Ectodermal cell (in vitro differentiated cells): Measurements from ENCODE around the gene APOLD1.
"Not testable (repeated sequence)": the region's sequence is repeated elsewhere in the genome, so short reads cannot be mapped to it uniquely, and the experiment has no call there.

Experiments
- H3K27ac ChIP-seq: 2 replicates; pipeline ENCODE4 v1.7.0; 2013; ENCODE audit warnings: mild to moderate bottlenecking, low read depth, low read length; ENCODE audit not compliant: insufficient read depth, poor library complexity, severe bottlenecking
- H3K27me3 ChIP-seq: 2 replicates; pipeline ENCODE4 v1.7.0; 2013; ENCODE audit warnings: mild to moderate bottlenecking, low read length; ENCODE audit not compliant: insufficient read depth, control insufficient read depth, poor library complexity, severe bottlenecking
- H3K36me3 ChIP-seq: one replicate; pipeline ENCODE4 v1.7.0; 2013; ENCODE audit warnings: low read length; ENCODE audit not compliant: control insufficient read depth, insufficient read depth
- H3K4me1 ChIP-seq: one replicate; pipeline ENCODE4 v1.7.0; 2013; ENCODE audit warnings: low read length; ENCODE audit not compliant: control insufficient read depth, insufficient read depth
- H3K4me3 ChIP-seq: 2 replicates; pipeline ENCODE4 v1.7.0; 2013; ENCODE audit warnings: low read depth, low read length, control low read depth; ENCODE audit not compliant: insufficient read depth
- H3K9me3 ChIP-seq: 2 replicates; pipeline ENCODE4 v1.7.0; 2013; ENCODE audit warnings: mild to moderate bottlenecking, low read length, moderate library complexity; ENCODE audit not compliant: control insufficient read depth
- WGBS, 2 experiments: methylation state at CpG; one replicate each; pipeline ENCODE4 v1.1.7; 2013; ENCODE audit warnings: missing lambda C conversion rate in 2 of 2; 5-methylcytosine and 5-hydroxymethylcytosine counted together

APOLD1 gene

DNA sequence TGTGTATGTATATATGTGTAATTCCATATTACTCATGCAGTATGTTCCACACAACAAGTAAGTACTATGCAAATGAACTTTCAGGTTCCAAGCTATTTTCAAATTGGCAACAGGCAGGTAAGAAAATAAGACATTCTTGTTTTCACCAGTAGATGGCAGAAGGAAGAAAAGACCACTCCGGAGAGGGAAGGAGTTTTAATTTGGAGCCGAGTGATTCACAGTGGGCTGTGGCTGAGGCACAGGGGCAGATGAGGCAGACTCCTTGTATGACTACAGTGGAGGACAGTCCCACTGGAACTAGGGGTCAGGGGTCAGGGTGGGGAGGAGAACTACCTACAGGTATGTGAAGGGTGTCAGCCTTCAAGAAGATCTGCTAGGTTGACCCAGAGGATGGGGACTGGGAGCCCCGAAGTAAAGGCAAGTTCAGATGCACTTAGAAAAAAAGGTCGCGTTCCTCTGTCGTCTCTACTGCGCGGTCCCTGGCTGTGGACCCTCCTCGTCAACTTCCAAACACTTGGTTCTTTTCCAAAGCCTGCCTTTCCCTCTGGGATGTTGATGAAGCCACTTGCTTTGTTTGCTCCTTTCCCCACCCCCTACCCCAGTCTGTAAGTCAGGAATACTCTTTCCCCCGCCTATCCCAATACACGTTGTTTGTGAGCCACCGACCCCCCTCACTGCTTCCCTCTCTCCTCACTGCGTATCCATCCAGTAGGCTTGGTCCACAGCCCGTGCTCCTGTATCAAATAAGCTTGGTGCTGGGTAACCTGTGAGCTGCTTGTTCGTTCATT lies 51.8 kb downstream of the APOLD1 start:
- no peaks in the 10 kb centered on the region for H3K4me1 ChIP-seq
- 69 to 70% methylated on average over 15 of the region's 15 CpGs for WGBS, 2 experiments
- H3K4me3 ChIP-seq = no peak overlapping the region
- no peaks in the 10 kb centered on the region for H3K9me3 ChIP-seq
- H3K27ac ChIP-seq = no peak overlapping the region
- H3K27me3 ChIP-seq = no peaks in the 10 kb centered on the region
- peaks cover 7% of the 10 kb centered on the region for H3K36me3 ChIP-seq

DNA sequence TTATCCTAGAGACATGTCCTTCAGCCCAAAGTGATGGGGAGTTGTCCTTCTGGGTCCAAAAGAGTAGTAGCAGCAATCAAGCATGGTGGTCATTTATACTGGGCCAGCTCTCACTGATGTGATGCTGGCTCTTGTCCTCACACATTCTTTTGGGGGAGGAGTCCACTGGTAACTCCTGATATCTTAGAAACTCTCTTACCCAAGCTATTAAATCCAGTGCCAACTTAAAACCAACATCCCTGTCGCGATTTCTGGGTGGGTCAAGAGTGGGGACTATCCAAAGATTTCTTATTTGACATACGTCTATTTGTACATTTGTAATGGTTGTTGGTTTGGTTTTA lies 52.3 kb downstream of the APOLD1 start:
- H3K36me3 ChIP-seq = peaks cover 1% of the 10 kb centered on the region
- no peak overlapping the region for H3K4me3 ChIP-seq
- H3K27ac ChIP-seq = no peak overlapping the region
- 96 to 99% methylated on average over 3 of the region's 3 CpGs for WGBS, 2 experiments
- no peaks in the 10 kb centered on the region for H3K9me3 ChIP-seq
- H3K4me1 ChIP-seq = no peaks in the 10 kb centered on the region
- no peaks in the 10 kb centered on the region for H3K27me3 ChIP-seq

DNA sequence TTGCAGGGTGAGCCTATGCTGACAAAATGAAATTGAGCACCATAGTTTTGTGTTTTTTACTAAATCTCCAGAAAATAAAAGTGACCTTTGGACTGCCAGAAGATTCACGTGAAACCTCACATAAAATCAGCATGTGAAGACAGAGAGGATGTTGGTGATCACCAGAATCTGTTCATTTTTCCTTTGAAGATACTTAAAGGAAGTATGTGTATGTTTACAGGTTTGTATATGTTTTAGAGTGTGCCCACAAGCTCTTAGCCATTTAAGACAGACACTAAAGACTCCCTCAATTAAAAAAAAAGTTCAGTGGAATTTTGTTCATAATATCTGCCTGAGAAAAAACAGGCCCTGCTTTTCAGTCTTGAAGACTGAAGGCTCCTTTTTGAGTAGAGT lies 53.5 kb downstream of the APOLD1 start:
- H3K27ac ChIP-seq = no peak overlapping the region
- 93 to 95% methylated on average over 1 of the region's 1 CpG for WGBS, 2 experiments
- no peaks in the 10 kb centered on the region for H3K4me1 ChIP-seq
- H3K36me3 ChIP-seq = no peaks in the 10 kb centered on the region
- H3K9me3 ChIP-seq = no peaks in the 10 kb centered on the region
- H3K27me3 ChIP-seq = no peaks in the 10 kb centered on the region
- H3K4me3 ChIP-seq = no peak overlapping the region

DNA sequence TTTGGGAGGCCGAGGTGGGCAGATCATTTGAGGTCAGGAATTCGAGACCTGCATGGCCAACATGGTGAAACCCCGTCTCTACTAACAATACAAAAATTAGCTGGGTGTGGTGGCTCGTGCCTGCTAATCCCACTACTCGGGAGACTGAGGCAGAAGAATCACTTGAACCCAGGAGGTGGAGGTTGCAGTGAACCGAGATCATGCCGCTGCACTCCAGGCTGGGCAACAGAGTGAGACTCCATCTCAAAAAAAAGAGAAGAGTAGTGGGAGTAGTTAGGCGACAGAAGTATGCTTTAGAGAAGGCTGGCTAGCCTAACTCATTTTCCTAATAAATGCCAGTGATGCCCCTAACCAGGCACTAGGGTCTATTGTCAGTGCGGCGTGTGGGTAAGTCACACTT lies 54.0 kb downstream of the APOLD1 start:
- not testable (repeated sequence) for H3K9me3 ChIP-seq, H3K36me3 ChIP-seq, H3K4me3 ChIP-seq, H3K27me3 ChIP-seq, H3K4me1 ChIP-seq, H3K27ac ChIP-seq
- WGBS, 2 experiments = 91 to 93% methylated on average over 10 of the region's 10 CpGs

DNA sequence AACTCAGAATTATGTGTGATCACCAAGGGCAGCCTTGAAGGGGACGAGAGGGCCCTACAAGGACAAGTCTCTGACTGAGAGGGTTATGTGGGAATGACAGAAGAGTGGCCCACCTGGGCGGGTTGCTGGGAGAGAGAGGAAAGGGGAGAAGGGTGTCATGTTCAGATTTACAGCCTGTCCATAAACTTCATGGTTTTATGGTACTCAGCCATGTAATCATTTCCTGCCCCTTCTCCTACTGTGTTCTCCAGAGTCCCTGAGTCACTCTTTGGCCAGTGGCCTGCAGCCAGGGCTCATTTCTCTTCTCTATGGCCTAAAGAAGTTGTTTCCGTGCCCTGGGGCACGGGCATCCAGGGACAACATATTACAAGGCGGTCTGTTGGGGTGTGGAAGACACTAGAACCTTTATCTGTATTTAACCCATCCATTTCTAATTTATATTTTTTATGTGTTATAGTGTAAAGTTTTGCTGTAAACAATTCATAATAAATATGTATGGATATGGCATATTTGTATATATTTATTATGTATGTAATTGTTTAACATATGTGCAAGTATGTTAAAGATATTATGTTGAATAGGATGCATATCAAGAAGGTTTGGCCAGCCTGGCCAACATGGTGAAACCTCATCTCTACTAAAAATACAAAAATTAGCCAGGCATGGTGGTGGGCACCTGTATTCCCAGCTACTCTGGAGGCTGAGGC lies 54.6 kb downstream of the APOLD1 start:
- no peaks in the 10 kb centered on the region for H3K9me3 ChIP-seq
- H3K27ac ChIP-seq = no peak overlapping the region
- no peaks in the 10 kb centered on the region for H3K4me1 ChIP-seq
- no peaks in the 10 kb centered on the region for H3K27me3 ChIP-seq
- H3K4me3 ChIP-seq = no peak overlapping the region
- 91 to 94% methylated on average over 4 of the region's 5 CpGs for WGBS, 2 experiments
- no peaks in the 10 kb centered on the region for H3K36me3 ChIP-seq

DNA sequence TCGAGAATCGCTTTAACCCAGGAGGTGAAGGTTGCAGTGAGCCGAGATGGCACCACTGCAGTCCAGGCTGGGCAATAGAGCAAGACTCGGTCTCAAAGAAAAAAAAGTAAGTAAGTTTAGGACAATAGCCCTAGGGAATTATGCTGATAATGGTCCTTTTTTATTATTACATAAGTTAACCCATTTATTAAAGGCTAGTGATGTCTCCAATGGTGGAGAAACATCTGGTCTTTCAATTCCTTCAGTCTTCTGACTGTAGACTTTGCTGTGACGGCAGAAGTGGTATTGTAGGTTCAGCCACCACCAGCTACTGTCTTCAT lies 55.1 kb downstream of the APOLD1 start:
- no peak overlapping the region for H3K27ac ChIP-seq
- H3K9me3 ChIP-seq = no peaks in the 10 kb centered on the region
- WGBS, 2 experiments = 91% methylated on average over 5 of the region's 5 CpGs
- no peak overlapping the region for H3K4me3 ChIP-seq
- no peaks in the 10 kb centered on the region for H3K36me3 ChIP-seq
- no peaks in the 10 kb centered on the region for H3K4me1 ChIP-seq
- H3K27me3 ChIP-seq = no peaks in the 10 kb centered on the region
